Glutamatergic neuron (in vitro differentiated cells): ENCODE results near the gene UGT2B15. TPM values are rescaled to one million over a fixed set of nuclear protein-coding genes. Genes with fewer than 3 reads are reported as not detected.
"Not testable (repeated sequence)": the region's sequence is repeated elsewhere in the genome, so short reads cannot be mapped to it uniquely, and the experiment has no call there.

Source experiments
- DNase-seq: peaks from one replicate; pipeline ENCODE4 v3.0.0; 2022
- H3K27ac Mint-ChIP-seq: one replicate; pipeline ENCODE4 v1.8.0; 2020; ENCODE audit warnings: mild to moderate bottlenecking, mixed read lengths, inconsistent platforms; ENCODE audit not compliant: unreplicated experiment
- H3K27me3 Mint-ChIP-seq: one replicate; pipeline ENCODE4 v1.8.0; 2020; ENCODE audit warnings: mild to moderate bottlenecking, moderate library complexity, mixed read lengths, inconsistent platforms; ENCODE audit not compliant: unreplicated experiment
- H3K36me3 Mint-ChIP-seq: one replicate; pipeline ENCODE4 v1.8.0; 2020; ENCODE audit warnings: mild to moderate bottlenecking, mixed read lengths, inconsistent platforms; ENCODE audit not compliant: unreplicated experiment
- H3K4me1 Mint-ChIP-seq: one replicate; pipeline ENCODE4 v1.8.0; 2020; ENCODE audit warnings: mild to moderate bottlenecking, low read depth, mixed read lengths, inconsistent platforms; ENCODE audit not compliant: unreplicated experiment
- H3K4me3 Mint-ChIP-seq: one replicate; pipeline ENCODE4 v1.8.0; 2020; ENCODE audit warnings: mild to moderate bottlenecking, mixed read lengths, inconsistent platforms; ENCODE audit not compliant: unreplicated experiment
- H3K9me3 Mint-ChIP-seq: one replicate; pipeline ENCODE4 v1.8.0; 2020; ENCODE audit warnings: mild to moderate bottlenecking, moderate library complexity, mixed read lengths, inconsistent platforms; ENCODE audit not compliant: unreplicated experiment
- CTCF ChIP-seq: fragments of 200-600 bp; sonication (generic); IDR thresholded peaks from one replicate; pipeline ENCODE4 v1.5.0; 2021; ENCODE audit not compliant: partially characterized antibody, unreplicated experiment
- total RNA-seq: library from RNA; stranded (reverse); fragmentation: NEBNext Ultra II Directional; extraction: Animal tissue kit (Norgen Biotek cat#: 25700); gene quantifications from one replicate; pipeline ENCODE4 v1.2.1, GENCODE V29; 2021; ENCODE audit not compliant: unreplicated experiment

UGT2B15 gene
- total RNA-seq, 1 donor from 2014 or later: not detected

GRCh38 chr4:68712207-68712606 lies 41.8 kb upstream of the UGT2B15 start:
- Mint-ChIP-seq H3K9me3 (no peaks in the 10 kb centered on the region), H3K36me3 (no peaks in the 10 kb centered on the region), H3K4me3 (no peak overlapping the region), H3K4me1 (no peaks in the 10 kb centered on the region), H3K27me3 (no peaks in the 10 kb centered on the region), H3K27ac (no peak overlapping the region)
- no peak for DNase-seq
- TF ChIP-seq CTCF: no peak

GRCh38 chr4:68708566-68708965 lies 38.1 kb upstream of the UGT2B15 start:
- H3K27ac Mint-ChIP-seq: no peak overlapping the region
- DNase-seq: no peak
- H3K9me3 Mint-ChIP-seq: no peaks in the 10 kb centered on the region
- H3K27me3 Mint-ChIP-seq: no peaks in the 10 kb centered on the region
- TF ChIP-seq CTCF: no peak
- H3K4me3 Mint-ChIP-seq: no peak overlapping the region
- H3K4me1 Mint-ChIP-seq: no peaks in the 10 kb centered on the region
- H3K36me3 Mint-ChIP-seq: no peaks in the 10 kb centered on the region

- not testable (repeated sequence) for DNase-seq, H3K9me3 Mint-ChIP-seq, H3K27ac Mint-ChIP-seq, H3K4me3 Mint-ChIP-seq, H3K27me3 Mint-ChIP-seq, H3K36me3 Mint-ChIP-seq, H3K4me1 Mint-ChIP-seq
These were observed 32.7 kb upstream of the UGT2B15 start for GRCh38 chr4:68703168-68703567.

- Mint-ChIP-seq H3K4me1 (no peaks in the 10 kb centered on the region), H3K9me3 (peaks cover 1% of the 10 kb centered on the region), H3K27ac (no peak overlapping the region), H3K27me3 (no peaks in the 10 kb centered on the region), H3K4me3 (no peak overlapping the region), H3K36me3 (no peaks in the 10 kb centered on the region)
- TF ChIP-seq CTCF: no peak
- DNase-seq: no peak
These were observed 29.7 kb upstream of the UGT2B15 start for GRCh38 chr4:68700152-68700551.

- Mint-ChIP-seq H3K4me1 (no peaks in the 10 kb centered on the region), H3K4me3 (no peak overlapping the region), H3K27ac (no peak overlapping the region), H3K36me3 (peaks cover 8% of the 10 kb centered on the region), H3K27me3 (no peaks in the 10 kb centered on the region), H3K9me3 (peaks cover 2% of the 10 kb centered on the region)
- no peak for TF ChIP-seq CTCF
- DNase-seq: no peak
These were observed 23.0 kb upstream of the UGT2B15 start for GRCh38 chr4:68693325-68694075.
